C4-2B (cell line): Measurements from ENCODE around the gene CYP4F22.

Source experiments
- ZFX ChIP-seq: fragments of 450-650 bp; IDR thresholded peaks from 2 replicates; pipeline ENCODE4 v1.6.1; 2017
- TF ChIP-seq, protein P1 (sequence below): fragments of 450-650 bp; conservative IDR thresholded peaks from 2 replicates; pipeline ENCODE4 v1.5.1; 2017; ENCODE audit warnings: mild to moderate bottlenecking

DNA sequence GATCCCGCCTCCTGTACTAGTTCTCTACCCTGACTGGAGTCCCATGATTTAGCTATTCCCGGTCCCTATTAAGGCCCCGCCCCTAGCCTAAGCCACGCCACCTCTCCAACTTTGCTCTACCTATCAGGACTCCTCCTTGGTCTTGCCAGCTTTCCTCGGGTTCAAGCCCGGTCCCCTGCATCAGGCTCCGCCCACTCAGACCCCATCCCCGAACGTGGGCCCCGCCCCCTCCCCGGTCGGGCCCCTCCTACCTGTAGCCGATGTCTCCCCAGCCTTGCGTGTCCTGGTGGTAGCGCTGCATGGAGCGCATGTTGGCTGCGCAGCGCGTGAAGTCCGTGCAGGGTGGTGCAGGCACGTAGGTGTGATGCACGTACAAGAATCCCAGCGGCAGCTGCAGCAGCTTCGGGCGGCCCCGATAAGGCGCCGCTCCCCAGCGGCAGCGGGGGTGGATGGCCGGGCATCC is 36.7 kb upstream of the CYP4F22 start:
- TF ChIP-seq, protein P1, sequence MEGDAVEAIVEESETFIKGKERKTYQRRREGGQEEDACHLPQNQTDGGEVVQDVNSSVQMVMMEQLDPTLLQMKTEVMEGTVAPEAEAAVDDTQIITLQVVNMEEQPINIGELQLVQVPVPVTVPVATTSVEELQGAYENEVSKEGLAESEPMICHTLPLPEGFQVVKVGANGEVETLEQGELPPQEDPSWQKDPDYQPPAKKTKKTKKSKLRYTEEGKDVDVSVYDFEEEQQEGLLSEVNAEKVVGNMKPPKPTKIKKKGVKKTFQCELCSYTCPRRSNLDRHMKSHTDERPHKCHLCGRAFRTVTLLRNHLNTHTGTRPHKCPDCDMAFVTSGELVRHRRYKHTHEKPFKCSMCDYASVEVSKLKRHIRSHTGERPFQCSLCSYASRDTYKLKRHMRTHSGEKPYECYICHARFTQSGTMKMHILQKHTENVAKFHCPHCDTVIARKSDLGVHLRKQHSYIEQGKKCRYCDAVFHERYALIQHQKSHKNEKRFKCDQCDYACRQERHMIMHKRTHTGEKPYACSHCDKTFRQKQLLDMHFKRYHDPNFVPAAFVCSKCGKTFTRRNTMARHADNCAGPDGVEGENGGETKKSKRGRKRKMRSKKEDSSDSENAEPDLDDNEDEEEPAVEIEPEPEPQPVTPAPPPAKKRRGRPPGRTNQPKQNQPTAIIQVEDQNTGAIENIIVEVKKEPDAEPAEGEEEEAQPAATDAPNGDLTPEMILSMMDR: no peak
- no peak for TF ChIP-seq ZFX
